HepG2 (cell line): Measurements from ENCODE around the gene PPCDC. TPM values are rescaled to one million over a fixed set of nuclear protein-coding genes. Genes with fewer than 3 reads are reported as not detected.
A peak's percentile ranks its signal among the peaks of the same experiment; 100 is the strongest.

Experiments
- CBX2 ChIP-seq, 2 experiments: fragments of 200-600 bp in 1 of 2; sonication (generic); formaldehyde crosslinking in 1 of 2; IDR thresholded peaks; 2 replicates each; pipeline versions ENCODE4 v1.7.0 to v1.8.1; 2018 to 2022; ENCODE audit warnings: low read depth in 2 of 2, low read length in 1 of 2, mild to moderate bottlenecking in 1 of 2, missing genetic modification reagents in 1 of 2
- CHD2 ChIP-seq: IDR thresholded peaks from 2 replicates; pipeline ENCODE4 v1.6.1; 2011; ENCODE audit warnings: low read depth, low read length, improper control_type of control experiment
- HDAC2 ChIP-seq: sonication (generic); formaldehyde crosslinking; IDR thresholded peaks from 2 replicates; pipeline ENCODE4 v1.4.0; 2020; ENCODE audit warnings: missing genetic modification reagents
- HNRNPLL ChIP-seq: fragments of 200-400 bp; formaldehyde crosslinking; IDR thresholded peaks from 2 replicates; pipeline ENCODE4 v1.6.1; 2017; ENCODE audit warnings: mild to moderate bottlenecking, low read depth, low read length; ENCODE audit not compliant: poor library complexity, severe bottlenecking
- MTA3 ChIP-seq: sonication (generic); formaldehyde crosslinking; IDR thresholded peaks from 2 replicates; pipeline ENCODE4 v1.4.0; 2020; ENCODE audit warnings: missing genetic modification reagents
- MTERF4 ChIP-seq: sonication (generic); formaldehyde crosslinking; IDR thresholded peaks from 2 replicates; pipeline ENCODE4 v1.8.0; 2023; ENCODE audit warnings: mild to moderate bottlenecking, missing genetic modification reagents
- PHF20 ChIP-seq: sonication (generic); formaldehyde crosslinking; IDR thresholded peaks from 2 replicates; pipeline ENCODE4 v1.5.0; 2020; ENCODE audit warnings: mild to moderate bottlenecking, missing genetic modification reagents
- RFX5 ChIP-seq: IDR thresholded peaks from 2 replicates; pipeline ENCODE4 v1.6.1; 2011; ENCODE audit warnings: low read depth, low read length, improper control_type of control experiment
- SNAI1 ChIP-seq: sonication (generic); formaldehyde crosslinking; IDR thresholded peaks from 2 replicates; pipeline ENCODE4 v1.5.0; 2020; ENCODE audit warnings: mild to moderate bottlenecking, missing genetic modification reagents, borderline replicate concordance
- SOX13 ChIP-seq, 3 experiments: fragments of 450-650 bp in 1 of 3; sonication (generic) in 1 of 3; formaldehyde crosslinking in 1 of 3; IDR thresholded peaks in 2 of 3; conservative IDR thresholded peaks in 1 of 3; 2 replicates each; pipeline versions ENCODE4 v1.5.0 to v1.6.1; 2016 to 2020; ENCODE audit warnings: antibody characterized with exemption in 1 of 3, mild to moderate bottlenecking in 1 of 3, missing compliant biosample characterization in 1 of 3, missing genetic modification reagents in 1 of 3, moderate library complexity in 1 of 3
- TCF7 ChIP-seq: sonication (generic); IDR thresholded peaks from 2 replicates; pipeline ENCODE4 v1.6.1; 2016; ENCODE audit warnings: antibody characterized with exemption, low read depth
- TOE1 ChIP-seq: sonication (generic); formaldehyde crosslinking; IDR thresholded peaks from 2 replicates; pipeline ENCODE4 v1.4.0; 2020; ENCODE audit warnings: mild to moderate bottlenecking, missing genetic modification reagents
- ZBED4 ChIP-seq: sonication (generic); formaldehyde crosslinking; IDR thresholded peaks from 2 replicates; pipeline ENCODE4 v1.4.0; 2020; ENCODE audit warnings: missing genetic modification reagents, borderline replicate concordance
- ZBTB25 ChIP-seq: IDR thresholded peaks from 2 replicates; pipeline ENCODE4 v1.6.1; 2018; ENCODE audit warnings: missing genetic modification reagents
- ZBTB4 ChIP-seq: sonication (generic); formaldehyde crosslinking; IDR thresholded peaks from 2 replicates; pipeline ENCODE4 v1.4.0; 2020; ENCODE audit warnings: missing genetic modification reagents, mild to moderate bottlenecking, borderline replicate concordance
- ZNF816 ChIP-seq: sonication (generic); formaldehyde crosslinking; IDR thresholded peaks from 2 replicates; pipeline ENCODE4 v1.8.0; 2022; ENCODE audit warnings: missing genetic modification reagents, mild to moderate bottlenecking, borderline replicate concordance
- polyA plus RNA-seq, 8 experiments: library from polyadenylated mRNA; depleted of rRNA in 3 of 8; stranded (reverse) in 7 of 8; unstranded in 1 of 8; fragments of >200 nt; fragmentation: Illumina TruSeq in 4 of 8; extraction: Trizol in 4 of 8; gene quantifications; 2 replicates each; pipeline versions ENCODE4 v1.2.1 to v1.2.3, GENCODE V29; 2011 to 2016; ENCODE audit warnings: low read depth in 4 of 8, missing spikeins in 1 of 8, mixed read lengths in 1 of 8; ENCODE audit not compliant: insufficient read depth in 1 of 8
- total RNA-seq, 5 experiments: library from RNA; depleted of rRNA; stranded (reverse); fragments of >200 nt; fragmentation: Illumina TruSeq; extraction: Trizol; gene quantifications; 2 replicates each; pipeline ENCODE4 v1.2.3, GENCODE V29; 2016; ENCODE audit warnings: low read depth in 1 of 5

Gene PPCDC
- total and polyA plus RNA-seq, 2 of the 13 experiments (the other 11 are each of a cell fraction or from before 2014, with no cell fraction given), result 12.3 to 12.8 TPM

GRCh38 chr15:74995779-74996765, 27.3 kb upstream of the PPCDC start (continued):
- TF ChIP-seq HNRNPLL, result peak; percentile 31
- no peak for TF ChIP-seq ZNF816 (CRISPR knock-in tag)
- no peak for TF ChIP-seq PHF20
- no peak for TF ChIP-seq CBX2 (IDR thresholded peaks at IDR 0.05; ENCODE audit: low read depth, low read length)
- TF ChIP-seq CBX2 (CRISPR knock-in tag; IDR thresholded peaks at IDR 0.05; ENCODE audit: low read depth), result no peak
- TF ChIP-seq MTERF4 (CRISPR knock-in tag), result no peak
- no peak for TF ChIP-seq TCF7
- no peak for TF ChIP-seq MTA3 (CRISPR knock-in tag)
- TF ChIP-seq SNAI1 (CRISPR knock-in tag), result no peak
- TF ChIP-seq ZBTB25 (CRISPR knock-in tag), result no peak
- no peak for TF ChIP-seq TOE1 (CRISPR knock-in tag)
- TF ChIP-seq SOX13 (IDR thresholded peaks at IDR 0.05), result no peak
- TF ChIP-seq SOX13 (CRISPR knock-in tag; conservative IDR thresholded peaks at IDR 0.05 in 1 of 2, IDR thresholded peaks at IDR 0.05 in 1 of 2), result no peak; a peak in 1 of 4 replicates
- TF ChIP-seq RFX5, result no peak
- no peak for TF ChIP-seq HDAC2 (CRISPR knock-in tag)
- no peak for TF ChIP-seq ZBTB4
- TF ChIP-seq CHD2, result no peak
- TF ChIP-seq ZBED4 (CRISPR knock-in tag), result no peak
